H1 (cell line): ENCODE measurements around the gene GRM7. TPM values are rescaled to one million over a fixed set of nuclear protein-coding genes. Genes with fewer than 3 reads are reported as not detected.

Experiments
- CTCF ChIA-PET: fragments of 300-600 bp; sonication (Branson Sonifier 250); formaldehyde crosslinking; loops from one replicate; lab custom pipeline; 2021; ENCODE audit not compliant: partially characterized antibody; lab: Charles Lee
- POLR2A ChIA-PET: fragments of 300-600 bp; sonication (Branson Sonifier 250); formaldehyde crosslinking; loops from one replicate; lab custom pipeline; 2021; ENCODE audit warnings: inconsistent platforms; ENCODE audit not compliant: partially characterized antibody; lab: Charles Lee
- DNase-seq, 2 experiments: peaks; one replicate each; pipeline versions ENCODE4 v3.0.0 to v3.0.0-alpha.2; 2010 to 2022; ENCODE audit warnings: low spot score in 2 of 2, low read depth in 1 of 2, mixed read lengths in 1 of 2
- FAIRE-seq: peaks from 2 replicates; lab custom pipeline; 2011; peaks lifted over from hg19 to GRCh38; lab: Jason Lieb, UNC
- H2AFZ ChIP-seq: 2 replicates; pipeline ENCODE4 v1.8.1; 2012; ENCODE audit warnings: low read length, inconsistent platforms
- H2AK5ac ChIP-seq: 2 replicates; pipeline ENCODE4 v1.6.1; 2013; ENCODE audit warnings: low read depth, low read length
- H2BK120ac ChIP-seq: replicated peaks from 2 replicates; pipeline ENCODE3; 2013; ENCODE audit warnings: low read depth, low read length, inconsistent platforms
- H2BK12ac ChIP-seq: 2 replicates; pipeline ENCODE4 v1.6.1; 2013; ENCODE audit warnings: low read depth, low read length
- H2BK15ac ChIP-seq: 2 replicates; pipeline ENCODE4 v1.6.1; 2013; ENCODE audit warnings: low read length
- H2BK20ac ChIP-seq: 2 replicates; pipeline ENCODE4 v1.6.1; 2013; ENCODE audit warnings: low read length
- H2BK5ac ChIP-seq: 2 replicates; pipeline ENCODE4 v1.6.1; 2013; ENCODE audit warnings: low read depth, low read length
- H3K14ac ChIP-seq: 2 replicates; pipeline ENCODE4 v1.6.1; 2013; ENCODE audit warnings: inconsistent platforms; ENCODE audit not compliant: insufficient read length
- H3K18ac ChIP-seq: 2 replicates; pipeline ENCODE4 v1.6.1; 2013; ENCODE audit warnings: low read length; ENCODE audit errors: extremely low read depth
- H3K23ac ChIP-seq: 2 replicates; pipeline ENCODE4 v1.6.1; 2013; ENCODE audit warnings: inconsistent platforms; ENCODE audit not compliant: insufficient read length
- H3K23me2 ChIP-seq: 2 replicates; pipeline ENCODE4 v1.6.1; 2013; ENCODE audit warnings: low read depth, low read length
- H3K27ac ChIP-seq: 2 replicates; pipeline ENCODE4 v1.6.1; 2011; ENCODE audit warnings: low read depth, low read length, inconsistent platforms
- H3K27me3 ChIP-seq, 4 experiments: replicated peaks in 1 of 4; 1 replicate in 1 of 4; 2 replicates in 3 of 4; pipeline versions ENCODE4 v1.6.1 to v1.8.1; 2011 to 2013; ENCODE audit warnings: low read length in 3 of 4, mild to moderate bottlenecking in 3 of 4, inconsistent platforms in 2 of 4, mixed read lengths in 2 of 4, moderate library complexity in 1 of 4; ENCODE audit not compliant: control insufficient read depth in 3 of 4, insufficient read depth in 3 of 4; ENCODE audit errors: extremely low read depth in 1 of 4
- H3K36me3 ChIP-seq, 4 experiments: 2 replicates each; pipeline versions ENCODE4 v1.6.1 to v1.8.1; 2011 to 2013; ENCODE audit warnings: mild to moderate bottlenecking in 4 of 4, low read length in 3 of 4, moderate library complexity in 2 of 4, control low read depth in 1 of 4, inconsistent platforms in 1 of 4; ENCODE audit not compliant: insufficient read depth in 4 of 4, control insufficient read depth in 2 of 4
- H3K4ac ChIP-seq: replicated peaks from 2 replicates; pipeline ENCODE3; 2013; ENCODE audit warnings: low read length, low read depth, mixed read lengths, inconsistent platforms; ENCODE audit not compliant: insufficient read length
- H3K4me1 ChIP-seq, 4 experiments: replicated peaks in 1 of 4; 1 replicate in 1 of 4; 2 replicates in 3 of 4; pipeline versions ENCODE4 v1.6.1 to v1.8.1; 2011 to 2013; ENCODE audit warnings: low read length in 3 of 4, inconsistent platforms in 2 of 4, mixed read lengths in 1 of 4; ENCODE audit not compliant: insufficient read depth in 4 of 4, control insufficient read depth in 3 of 4
- H3K4me2 ChIP-seq, 2 experiments: 2 replicates each; pipeline versions ENCODE4 v1.6.1 to v1.8.1; 2011 to 2013; ENCODE audit warnings: low read depth in 2 of 2, low read length in 2 of 2, control low read depth in 1 of 2, inconsistent platforms in 1 of 2, mild to moderate bottlenecking in 1 of 2; ENCODE audit not compliant: insufficient read depth in 1 of 2
- H3K4me3 ChIP-seq, 4 experiments: fragments of 200-600, 300-600 bp in 1 of 4; sonication (generic), shearing (Covaris generic), sonication (Bioruptor Twin) in 1 of 4; 2 replicates each; pipeline versions ENCODE4 v1.5.1 to v1.8.1; 2011 to 2016; ENCODE audit warnings: low read length in 4 of 4, low read depth in 3 of 4, control low read depth in 2 of 4, inconsistent platforms in 2 of 4, mild to moderate bottlenecking in 2 of 4, mixed read lengths in 1 of 4, moderate library complexity in 1 of 4; ENCODE audit not compliant: insufficient read depth in 2 of 4; ENCODE audit errors: extremely low read depth in 1 of 4
- H3K56ac ChIP-seq: replicated peaks from 2 replicates; pipeline ENCODE3; 2013; ENCODE audit warnings: low read depth, mild to moderate bottlenecking, mixed read lengths, low read length, inconsistent platforms; ENCODE audit not compliant: insufficient read length
- H3K79me1 ChIP-seq: 2 replicates; pipeline ENCODE4 v1.6.1; 2013; ENCODE audit warnings: low read depth, low read length, control low read depth
- H3K79me2 ChIP-seq, 2 experiments: 2 replicates each; pipeline versions ENCODE4 v1.6.1 to v1.8.1; 2012 to 2013; ENCODE audit warnings: low read length in 2 of 2, mild to moderate bottlenecking in 2 of 2, inconsistent platforms in 1 of 2; ENCODE audit not compliant: insufficient read depth in 2 of 2, control insufficient read depth in 1 of 2
- H3K9ac ChIP-seq, 4 experiments: replicated peaks in 1 of 4; 1 replicate in 1 of 4; 2 replicates in 3 of 4; pipeline versions ENCODE4 v1.6.1 to v1.8.1; 2011 to 2013; ENCODE audit warnings: low read depth in 3 of 4, low read length in 3 of 4, control low read depth in 2 of 4, mild to moderate bottlenecking in 2 of 4, moderate library complexity in 2 of 4, inconsistent platforms in 1 of 4; ENCODE audit errors: extremely low read depth in 1 of 4
- H3K9me3 ChIP-seq, 2 experiments: 2 replicates each; pipeline versions ENCODE4 v1.6.1 to v1.8.1; 2012 to 2013; ENCODE audit warnings: mild to moderate bottlenecking in 2 of 2, moderate library complexity in 2 of 2, control low read depth in 1 of 2, inconsistent platforms in 1 of 2, low read depth in 1 of 2, low read length in 1 of 2, mixed read lengths in 1 of 2; ENCODE audit not compliant: insufficient read depth in 2 of 2
- H4K20me1 ChIP-seq, 2 experiments: replicated peaks in 1 of 2; 2 replicates each; pipeline versions ENCODE3 to v1.8.1; 2011 to 2013; ENCODE audit warnings: inconsistent platforms in 2 of 2, low read length in 2 of 2, mild to moderate bottlenecking in 1 of 2; ENCODE audit not compliant: insufficient read depth in 2 of 2, control insufficient read depth in 1 of 2
- H4K5ac ChIP-seq: 2 replicates; pipeline ENCODE4 v1.6.1; 2013; ENCODE audit warnings: low read length, low read depth, mixed read lengths, inconsistent platforms; ENCODE audit not compliant: insufficient read length
- H4K8ac ChIP-seq: 2 replicates; pipeline ENCODE4 v1.8.0; 2013; ENCODE audit warnings: mild to moderate bottlenecking, moderate library complexity, low read length, inconsistent platforms; ENCODE audit not compliant: insufficient read depth; ENCODE audit errors: extremely low read depth
- H4K91ac ChIP-seq: replicated peaks from 2 replicates; pipeline ENCODE3; 2013; ENCODE audit warnings: low read length, mixed read lengths, inconsistent platforms; ENCODE audit not compliant: insufficient read length
- BACH1 ChIP-seq: IDR thresholded peaks from 2 replicates; pipeline ENCODE4 v1.6.1; 2012; ENCODE audit warnings: low read length, improper control_type of control experiment
- JUND ChIP-seq: IDR thresholded peaks from 2 replicates; pipeline ENCODE4 v1.6.1; 2011; ENCODE audit warnings: mild to moderate bottlenecking, improper control_type of control experiment, low read length
- NANOG ChIP-seq: IDR thresholded peaks from 2 replicates; pipeline ENCODE4 v1.6.1; 2011; ENCODE audit warnings: low read length, low read depth, mild to moderate bottlenecking, inconsistent platforms; ENCODE audit not compliant: insufficient read depth, poor library complexity, severe bottlenecking
- SAP30 ChIP-seq: fragments of 300-600 bp; sonication (generic); IDR thresholded peaks from 2 replicates; pipeline ENCODE4 v1.7.1; 2012; ENCODE audit warnings: low read length, moderate library complexity, mild to moderate bottlenecking, inconsistent platforms; ENCODE audit not compliant: insufficient read depth, insufficient replicate concordance
- WGBS, 2 experiments: shearing (Covaris generic) in 1 of 2; methylation state at CpG; one replicate each; pipeline versions ENCODE4 v1.1.6 to v1.1.7; 2013 to 2015; ENCODE audit warnings: low lambda C conversion rate in 2 of 2, mixed read lengths in 2 of 2, inconsistent platforms in 1 of 2, low coverage in 1 of 2, missing lambda C conversion rate in 1 of 2; ENCODE audit not compliant: insufficient replicate concordance in 2 of 2, insufficient coverage in 1 of 2, insufficient read length in 1 of 2; ENCODE audit errors: extremely low coverage in 1 of 2, missing lambda C conversion rate in 1 of 2; 5-methylcytosine and 5-hydroxymethylcytosine counted together
- polyA plus RNA-seq, 7 experiments: library from polyadenylated mRNA; depleted of rRNA in 3 of 7; stranded (reverse) in 5 of 7; unstranded in 2 of 7; fragments of >200 nt in 5 of 7; fragments of 200-250 nt in 2 of 7; gene quantifications; 1 replicate in 5 of 7; 2 replicates in 1 of 7; 4 replicates in 1 of 7; pipeline versions ENCODE4 v1.2.1 to v1.2.3, GENCODE V29; 2011 to 2013; ENCODE audit warnings: missing spikeins in 2 of 7, mixed read lengths in 2 of 7
- total RNA-seq: library from RNA; stranded (reverse); fragmentation: NEBNext Ultra II Directional; extraction: Animal tissue kit (Norgen Biotek cat#: 25700); gene quantifications from 2 replicates; pipeline ENCODE4 v1.2.1, GENCODE V29; 2021

GRM7 gene
- total and polyA plus RNA-seq, 2 of the 8 experiments (the other 6 are each of a cell fraction or from before 2014, with no cell fraction given), result 0.17 to 0.24 TPM

DNA sequence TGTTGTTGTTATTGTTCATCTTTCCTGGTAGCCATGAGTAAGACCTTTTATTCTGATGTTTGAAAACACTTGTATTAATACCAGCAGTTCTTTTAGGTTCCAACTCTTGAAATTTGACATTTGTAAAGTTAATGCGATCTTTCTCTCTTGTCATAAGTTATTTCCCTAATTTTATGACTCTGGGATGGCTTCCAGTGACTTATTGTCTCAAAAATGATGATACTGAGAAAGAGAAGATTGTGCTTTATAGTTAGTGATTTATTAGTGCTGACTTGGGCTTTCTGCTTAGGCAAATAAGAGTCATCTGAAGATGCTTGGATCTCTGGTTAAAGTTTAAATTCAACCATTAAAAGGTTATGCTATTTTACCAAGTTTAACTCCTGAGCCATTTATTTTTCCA, 715.2 kb downstream of the GRM7 start:
- Histone ChIP-seq H2BK20ac (no peak overlapping the region), H2BK12ac (no peak overlapping the region), H3K27ac (no peak overlapping the region), H3K18ac (no peak overlapping the region), H3K23me2 (no peaks in the 10 kb centered on the region), H4K91ac (no peak overlapping the region), H4K8ac (no peak overlapping the region), H3K79me2 (no peaks in the 10 kb centered on the region), H3K4me3 (no peak overlapping the region), H2AFZ (no peak overlapping the region), H3K4ac (no peak overlapping the region), H3K9me3 (peaks cover 0 to 8% of the 10 kb centered on the region in 2 experiments; a peak in 1 of 4 replicates), H2BK5ac (no peak overlapping the region), H3K79me1 (no peaks in the 10 kb centered on the region), H4K5ac (no peak overlapping the region), H3K27me3 (peaks cover 0 to 1% (median 0%) of the 10 kb centered on the region in 4 experiments; a peak in 1 of 7 replicates), H3K56ac (no peak overlapping the region), H2AK5ac (no peak overlapping the region), H2BK15ac (no peak overlapping the region), H3K4me2 (no peak overlapping the region), H3K36me3 (no peaks in the 10 kb centered on the region), H3K14ac (no peak overlapping the region), H3K4me1 (no peaks in the 10 kb centered on the region), H4K20me1 (no peaks in the 10 kb centered on the region), H3K23ac (no peak overlapping the region), H3K9ac (no peak overlapping the region), H2BK120ac (no peak overlapping the region)
- ChIA-PET POLR2A (no interaction called here), CTCF (no interaction called here)
- FAIRE-seq (no peak), DNase-seq (no peak)
- WGBS, 2 experiments, result 94% methylated on average over 1 of the region's 1 CpG; no CpG with 5 or more reads in 1 of the 2 experiments
- TF ChIP-seq SAP30 (no peak), NANOG (no peak), BACH1 (no peak), JUND (no peak)
